HG03571 (cell line): ENCODE data around the gene ATF1.

Source experiments
- ATAC-seq: cut with Tn5 transposase; IDR thresholded peaks from one replicate; pipeline ENCODE4 v1.9.1; 2021; ENCODE audit not compliant: unreplicated experiment

The ATF1 gene

GRCh38 chr12:50763639-50764285, at the start of gene ATF1:
TSS of gene ATF1 (plus strand) at chr12:50764101. CDS start at chr12:50780146, 16,045 bp downstream.
- peak; percentile 59 for ATAC-seq

DNA sequence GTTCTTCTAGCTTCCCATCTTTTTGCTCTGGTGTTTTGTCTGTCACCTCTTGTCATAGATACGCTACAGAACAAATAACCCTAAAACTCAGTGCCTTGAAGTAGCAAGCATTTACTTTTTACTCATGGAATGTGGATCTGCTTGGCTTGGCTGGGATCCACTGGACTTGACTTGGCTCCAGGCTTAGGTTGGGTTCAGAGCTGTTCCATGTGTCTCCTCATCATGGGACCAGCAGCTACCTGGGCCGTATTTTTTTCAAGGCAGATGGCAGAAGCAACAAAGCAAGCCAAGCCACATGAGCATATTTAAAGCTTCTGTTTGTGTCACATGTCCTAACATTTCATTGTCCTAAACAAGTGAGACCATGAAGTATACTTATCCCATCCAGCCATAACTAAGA, 48.7 kb upstream of the ATF1 start:
- ATAC-seq = no peak

- ATAC-seq = no peak
Observed at GRCh38 chr12:50718760-50719159, 45.1 kb upstream of the ATF1 start.

DNA sequence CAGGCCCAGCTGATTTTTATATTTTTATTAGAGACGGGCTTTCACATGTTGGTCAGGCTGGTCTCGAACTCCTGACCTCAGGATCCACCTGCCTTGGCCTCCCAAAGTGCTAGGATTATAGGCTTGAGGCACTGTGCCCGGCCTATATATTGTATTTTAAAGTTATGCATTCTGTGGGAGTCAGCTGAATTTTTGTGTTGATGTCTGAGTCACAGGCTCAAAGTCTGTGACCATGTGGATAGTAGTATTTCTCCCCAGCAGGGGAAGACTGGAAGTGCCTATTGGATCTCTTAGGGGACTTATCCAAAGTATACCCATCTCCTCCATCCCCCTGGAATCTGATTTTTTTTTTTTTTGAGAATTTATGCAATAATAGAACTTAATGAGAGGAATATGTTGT, 43.8 kb upstream of the ATF1 start:
- ATAC-seq = no peak

- no peak for ATAC-seq
Observed at GRCh38 chr12:50720501-50720900, 43.4 kb upstream of the ATF1 start.

DNA sequence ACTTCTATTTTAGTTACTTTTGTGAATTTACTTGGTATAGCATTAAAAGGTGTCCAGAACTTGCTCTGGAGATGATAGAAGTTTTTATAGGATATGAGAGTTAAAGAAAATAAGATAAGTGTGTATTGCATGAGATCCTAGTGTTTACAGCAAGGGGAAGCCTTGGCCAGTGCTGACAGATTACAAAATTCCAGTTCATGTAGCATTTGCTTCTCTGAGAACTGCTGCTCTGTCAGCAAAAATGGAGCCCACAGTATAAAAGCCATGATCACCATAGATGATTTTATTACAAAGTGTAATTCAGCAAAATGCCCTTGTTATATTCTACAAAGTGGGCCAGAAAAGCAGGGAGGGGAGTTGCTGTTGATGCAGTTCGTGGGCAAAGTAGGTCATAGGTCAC, 40.0 kb upstream of the ATF1 start:
- no peak for ATAC-seq

- no peak for ATAC-seq
Observed at GRCh38 chr12:50725011-50725942, 38.6 kb upstream of the ATF1 start.

DNA sequence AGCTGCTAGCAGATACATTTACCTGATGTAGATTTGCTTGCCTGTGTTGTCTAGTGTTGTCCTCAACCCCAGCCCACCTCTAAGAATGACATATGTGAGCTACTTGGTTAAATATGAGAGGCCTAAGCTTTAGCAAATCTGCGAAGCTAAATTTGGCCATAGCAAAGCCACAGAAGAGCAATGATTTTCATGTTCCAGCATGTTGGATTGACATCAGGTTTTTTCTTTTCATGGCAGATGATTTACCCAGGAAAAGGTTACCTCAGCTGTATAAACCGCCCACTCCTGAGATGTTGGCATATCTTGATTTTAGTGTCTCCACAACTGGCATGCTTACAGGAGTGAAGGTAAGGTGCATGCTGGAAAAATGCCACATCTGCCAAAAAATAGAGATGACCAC, 36.4 kb upstream of the ATF1 start:
- no peak for ATAC-seq

DNA sequence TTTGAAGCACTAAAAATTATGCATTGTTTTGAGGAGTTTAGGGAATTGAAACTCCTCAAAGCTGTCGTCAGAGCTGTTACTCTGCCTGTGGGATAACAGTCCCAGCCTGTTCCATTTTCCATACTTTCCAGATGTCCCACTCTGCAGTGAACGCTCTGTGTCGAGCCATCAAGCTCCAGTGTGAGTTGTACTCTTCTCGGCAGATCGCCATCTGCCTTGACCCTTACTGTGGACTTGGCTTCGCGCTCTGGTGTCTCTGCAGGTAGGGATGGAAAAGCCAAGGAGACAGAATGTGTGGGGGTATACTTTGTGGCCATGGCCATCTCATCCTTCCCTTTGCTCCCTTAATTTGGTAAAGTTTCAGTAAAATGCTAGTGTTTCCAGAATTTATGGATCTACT, 35.5 kb upstream of the ATF1 start:
- ATAC-seq = no peak

GRCh38 chr12:50728841-50729240, 35.1 kb upstream of the ATF1 start:
- ATAC-seq = no peak

- ATAC-seq = no peak
Observed at GRCh38 chr12:50732591-50732990, 31.3 kb upstream of the ATF1 start.

DNA sequence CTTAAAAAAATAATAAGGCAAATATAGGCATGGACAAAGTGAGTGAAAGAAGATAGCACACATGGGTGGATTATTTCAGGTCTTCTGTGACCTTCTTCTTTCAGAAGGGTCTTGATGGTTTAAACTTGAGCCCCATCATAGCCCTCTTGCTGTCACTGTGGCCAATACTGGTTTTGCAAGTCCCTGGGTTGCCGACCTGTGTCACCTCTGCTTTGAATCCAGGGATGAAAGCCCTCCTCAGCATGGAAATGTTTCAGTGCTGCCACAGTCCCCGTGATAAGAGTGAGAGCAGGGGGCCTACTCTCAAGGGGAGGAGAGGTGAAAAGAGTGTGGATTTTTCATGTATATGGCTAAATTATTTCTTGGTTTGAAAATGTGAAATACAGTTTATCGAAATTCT, 30.2 kb upstream of the ATF1 start:
- no peak for ATAC-seq

DNA sequence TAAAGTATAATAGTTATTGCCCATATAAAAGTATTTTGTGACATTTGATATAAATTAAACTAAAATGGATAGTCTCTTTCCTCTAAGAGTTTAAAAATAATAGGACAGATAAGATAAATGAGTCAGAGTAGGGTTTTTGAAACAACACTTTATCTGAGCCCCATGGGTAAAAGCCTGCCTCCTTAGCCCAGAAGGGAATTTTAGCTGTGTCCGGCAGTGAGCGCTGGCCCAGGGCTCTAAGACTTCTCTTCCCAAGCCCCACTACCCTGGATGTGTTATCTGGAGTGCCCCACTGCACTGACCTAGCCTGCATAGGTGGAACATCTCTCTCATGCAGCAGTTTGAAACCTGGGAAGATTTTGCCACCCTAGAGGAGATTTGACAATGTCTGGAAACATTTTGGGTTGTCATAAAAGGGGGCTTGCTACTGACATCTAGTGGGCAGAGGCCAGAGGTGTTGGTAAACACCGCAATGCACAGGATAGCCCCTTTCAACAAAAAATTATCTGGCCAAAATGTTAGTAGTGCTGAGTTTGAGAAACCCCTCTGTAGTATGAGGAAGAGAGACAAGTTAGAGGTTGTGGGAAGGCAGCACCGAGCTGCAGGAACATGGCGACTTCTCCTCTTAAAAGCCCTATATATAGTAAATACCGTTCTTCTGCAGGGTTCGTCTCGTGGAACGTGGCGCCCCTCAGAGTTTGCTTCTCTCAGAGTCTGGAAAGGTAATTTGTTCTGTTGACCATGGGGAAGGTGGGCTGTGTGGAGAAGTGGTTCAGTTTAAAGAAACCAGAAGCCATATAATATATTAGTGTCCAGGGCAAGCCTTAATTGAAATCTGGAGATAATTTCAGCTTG, 29.3 kb upstream of the ATF1 start:
- no peak for ATAC-seq

DNA sequence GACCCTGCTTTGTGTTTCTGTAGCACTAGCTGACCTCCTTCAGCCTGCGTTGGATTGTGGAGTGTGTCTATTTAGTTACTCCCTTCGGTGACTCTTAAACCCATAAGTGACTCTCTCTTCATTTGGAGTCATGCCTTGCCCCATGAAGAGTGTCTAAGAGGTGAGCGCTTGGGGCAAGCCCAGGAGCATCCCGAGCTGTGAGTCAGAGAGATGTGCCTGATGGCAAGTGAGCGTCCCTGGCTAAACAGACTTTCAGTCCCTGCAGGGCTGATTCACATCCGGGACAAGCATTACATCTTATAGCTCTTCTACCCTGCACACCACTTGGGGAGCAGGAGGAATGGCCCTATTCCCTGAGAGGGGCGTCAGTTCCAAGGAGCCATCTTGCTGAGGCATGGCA, 24.3 kb upstream of the ATF1 start:
- ATAC-seq = no peak

DNA sequence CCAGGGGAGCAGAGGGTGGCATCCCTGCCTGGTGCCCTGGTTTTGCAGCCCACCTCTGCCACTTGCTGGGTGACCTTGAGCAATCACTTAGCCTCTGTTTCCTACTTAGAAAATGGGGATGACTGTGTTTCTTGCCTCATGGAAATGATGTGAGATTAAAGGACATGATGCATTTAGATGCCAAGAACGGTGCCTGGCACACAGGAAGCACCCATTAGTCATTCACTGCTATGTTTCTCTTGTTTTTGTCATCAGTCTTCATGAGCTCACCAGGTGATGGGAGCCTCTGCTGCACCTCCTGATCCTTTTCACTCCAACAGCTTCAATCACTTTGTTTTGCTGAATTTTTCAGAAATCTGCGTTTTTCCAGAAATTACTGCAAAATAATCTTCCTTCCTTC, 23.6 kb upstream of the ATF1 start:
- ATAC-seq = no peak

- ATAC-seq = no peak
Observed at GRCh38 chr12:50742776-50743175, 21.1 kb upstream of the ATF1 start.

DNA sequence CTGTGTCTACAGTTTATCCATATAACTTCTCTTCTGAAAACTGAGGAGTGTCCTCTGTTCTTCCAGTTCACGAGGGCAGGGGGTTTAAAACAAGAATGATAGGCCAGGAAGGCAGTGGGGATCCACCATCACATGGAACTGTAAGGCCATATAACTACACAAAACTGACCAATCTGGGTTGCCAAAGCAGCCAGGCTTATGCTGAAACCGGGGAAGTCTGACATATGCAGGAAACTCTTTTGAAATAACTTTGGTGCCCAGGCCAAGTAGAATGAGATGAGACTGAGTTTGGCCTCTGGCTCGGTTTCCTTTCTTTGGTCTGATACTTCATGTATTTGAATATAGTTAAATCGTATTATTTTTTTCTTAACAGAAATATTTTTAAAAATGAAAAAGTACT, 18.0 kb upstream of the ATF1 start:
- no peak for ATAC-seq

DNA sequence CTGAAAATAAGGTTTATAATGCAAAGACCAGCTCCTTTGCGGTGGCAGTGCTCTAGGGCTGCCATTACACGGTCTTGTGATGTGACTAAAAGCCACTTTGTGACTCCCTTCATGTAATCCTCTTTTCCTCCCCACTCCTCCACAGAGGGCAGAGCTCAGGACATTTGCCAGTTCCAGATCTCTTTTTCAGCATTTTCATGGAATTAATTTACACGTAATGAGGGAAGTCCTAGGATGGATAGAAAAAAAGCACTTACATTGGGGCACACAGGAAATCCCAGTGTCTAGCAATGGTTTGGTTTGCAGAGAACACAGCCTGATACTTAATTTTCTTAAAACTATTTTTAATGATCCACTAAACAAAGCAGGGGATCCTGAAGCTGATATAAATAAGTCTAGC, 17.5 kb upstream of the ATF1 start:
- ATAC-seq = no peak

DNA sequence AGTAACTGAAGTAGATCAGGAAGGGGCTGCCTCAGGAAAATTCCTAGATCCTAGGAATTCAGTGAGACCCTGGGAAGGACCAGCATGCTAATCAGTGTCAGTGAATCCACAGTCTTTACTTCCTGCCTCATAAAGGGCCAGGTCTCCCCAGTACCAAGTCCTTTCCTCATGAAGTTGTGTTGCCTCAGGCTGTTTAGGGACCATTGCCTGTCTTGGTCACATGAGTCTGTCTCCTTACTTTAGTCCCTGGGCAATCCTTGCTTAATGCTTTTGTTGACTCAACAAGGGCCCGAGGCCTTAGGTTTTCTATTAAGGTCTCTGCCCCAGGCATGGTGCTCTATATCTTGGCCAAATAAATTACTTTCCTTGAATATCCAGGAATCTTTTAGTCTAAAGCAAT, 16.1 kb upstream of the ATF1 start:
- ATAC-seq = no peak

DNA sequence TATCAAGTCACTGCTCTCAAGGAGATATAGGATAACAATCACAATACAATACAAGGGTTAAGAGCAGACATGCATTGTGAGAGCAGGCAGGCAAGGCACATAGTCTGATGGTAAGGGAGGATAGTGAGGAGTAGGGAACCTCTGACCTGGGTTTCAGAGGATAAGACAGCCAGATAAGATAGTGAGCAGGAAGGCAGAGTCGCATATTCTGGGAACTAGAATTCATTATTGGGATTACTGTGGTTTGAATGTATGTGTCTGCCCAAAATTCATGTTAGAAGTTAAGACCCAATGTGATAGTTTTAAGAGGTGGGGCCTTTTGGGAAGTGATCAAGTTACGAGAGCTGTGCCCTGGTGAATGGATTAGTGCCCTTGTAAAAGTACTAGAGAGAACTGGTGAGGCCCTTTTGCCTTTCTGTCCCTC, 14.4 kb upstream of the ATF1 start:
- ATAC-seq = no peak

- ATAC-seq = no peak
Observed at GRCh38 chr12:50750366-50750765, 13.5 kb upstream of the ATF1 start.
